ENCODE measurements around the gene C22orf39.

C22orf39 gene

GRCh38 chr22:19476023-19476422 is 28.5 kb upstream of the C22orf39 start:
- no peak overlapping the region for H3K4me2 ChIP-seq (ENCODE audit: low read depth, low read length)
- H3K79me2 ChIP-seq (ENCODE audit: low read length) = peaks cover 89% of the 10 kb centered on the region
- H3K4me3 ChIP-seq (ENCODE audit: low read length) = no peak overlapping the region
- 0 out of 2 replicates have a peak, but pooled peaks cover 3% of the 10 kb centered on the region for H3K4me1 ChIP-seq (ENCODE audit: low read length)
- H3K9ac ChIP-seq (ENCODE audit: low read length) = no peak overlapping the region
- no peaks in the 10 kb centered on the region for H3K27me3 ChIP-seq (replicated peaks; ENCODE audit: insufficient read depth, low read length)
- TF ChIP-seq EZH2phosphoT487 (IDR thresholded peaks at IDR 0.05; ENCODE audit: low read length) (no peak), EZH2 (optimal IDR thresholded peaks at IDR 0.05; ENCODE audit: low read depth, low read length) (no peak), CTCF (IDR thresholded peaks at IDR 0.05; ENCODE audit: low read length) (no peak)
- H3K9me3 ChIP-seq (replicated peaks; ENCODE audit: insufficient read depth, low read length) = no peaks in the 10 kb centered on the region
- DNase-seq = no peak
- no peak overlapping the region for H2AFZ ChIP-seq (ENCODE audit: low read length)
- no peak overlapping the region for H3K27ac ChIP-seq (ENCODE audit: low read length)
- H4K20me1 ChIP-seq (ENCODE audit: insufficient read depth, low read length) = peaks cover 13% of the 10 kb centered on the region
- no peaks in the 10 kb centered on the region for H3K9me2 ChIP-seq (replicated peaks; ENCODE audit: insufficient read depth, low read length)
- peaks cover under 1% of the 10 kb centered on the region; the same call in 1 of the 2 replicates for H3K36me3 ChIP-seq (replicated peaks; ENCODE audit: insufficient read depth, low read length)
- H3F3A ChIP-seq (ENCODE audit: insufficient read depth, low read length) = peaks cover 6% of the 10 kb centered on the region; the same call in 1 of the 2 replicates

DNA sequence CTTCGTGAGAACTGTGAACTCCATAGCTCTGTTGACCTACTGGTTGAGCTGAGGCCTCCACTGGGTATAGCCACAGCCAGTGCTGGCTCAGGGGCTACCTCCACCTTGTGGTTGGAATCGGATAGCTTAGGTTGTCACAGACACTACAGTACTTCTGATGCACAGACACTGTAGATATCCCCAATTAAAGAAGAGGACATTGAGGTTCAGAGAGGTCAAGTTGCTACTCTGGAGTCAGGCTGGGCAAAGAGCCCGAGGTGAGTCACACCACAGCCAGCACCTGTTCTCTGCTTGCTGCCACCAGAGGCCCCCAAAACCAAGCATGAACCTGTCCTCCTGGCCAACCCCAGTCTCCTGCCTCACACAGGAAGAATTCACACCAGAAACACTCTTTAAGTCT is 26.1 kb upstream of the C22orf39 start:
- Histone ChIP-seq H3K36me3 (replicated peaks; ENCODE audit: insufficient read depth, low read length) (peaks cover 9% of the 10 kb centered on the region), H3K9me2 (replicated peaks; ENCODE audit: insufficient read depth, low read length) (no peaks in the 10 kb centered on the region), H3K4me1 (ENCODE audit: low read length) (no peaks in the 10 kb centered on the region), H4K20me1 (ENCODE audit: insufficient read depth, low read length) (peaks cover 13% of the 10 kb centered on the region), H3K27ac (ENCODE audit: low read length) (no peak overlapping the region), H3K27me3 (replicated peaks; ENCODE audit: insufficient read depth, low read length) (no peaks in the 10 kb centered on the region), H3F3A (ENCODE audit: insufficient read depth, low read length) (peaks cover 6% of the 10 kb centered on the region; the same call in 1 of the 2 replicates), H3K79me2 (ENCODE audit: low read length) (peaks cover 94% of the 10 kb centered on the region), H3K4me2 (ENCODE audit: low read depth, low read length) (no peak overlapping the region), H2AFZ (ENCODE audit: low read length) (no peak overlapping the region), H3K9me3 (replicated peaks; ENCODE audit: insufficient read depth, low read length) (no peaks in the 10 kb centered on the region), H3K4me3 (ENCODE audit: low read length) (no peak overlapping the region), H3K9ac (ENCODE audit: low read length) (no peak overlapping the region)
- no peak for TF ChIP-seq EZH2phosphoT487 (IDR thresholded peaks at IDR 0.05; ENCODE audit: low read length)
- no peak for TF ChIP-seq CTCF (IDR thresholded peaks at IDR 0.05; ENCODE audit: low read length)
- no peak for TF ChIP-seq EZH2 (optimal IDR thresholded peaks at IDR 0.05; ENCODE audit: low read depth, low read length)
- no peak for DNase-seq

DNA sequence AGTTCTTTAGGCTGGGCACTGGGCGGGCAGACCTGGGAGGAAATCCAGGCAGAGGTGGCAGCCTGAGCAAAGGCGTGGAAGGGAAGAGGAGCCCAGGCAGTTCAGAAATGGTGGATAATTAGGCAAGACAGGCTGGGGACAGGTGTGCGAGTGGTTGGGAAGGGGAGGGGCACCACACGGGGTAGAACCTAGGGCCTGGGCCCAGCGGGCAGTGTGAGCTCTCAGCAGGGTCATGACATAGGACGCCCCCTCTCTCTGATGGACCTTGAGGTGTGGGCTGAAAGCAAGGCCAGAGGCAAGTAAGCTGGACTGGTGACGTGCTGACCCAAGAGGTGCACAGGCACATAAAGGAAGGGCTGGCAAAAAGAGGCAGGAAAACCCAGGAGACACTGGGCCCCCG is 24.7 kb upstream of the C22orf39 start:
- TF ChIP-seq EZH2 (optimal IDR thresholded peaks at IDR 0.05; ENCODE audit: low read depth, low read length) = no peak
- TF ChIP-seq EZH2phosphoT487 (IDR thresholded peaks at IDR 0.05; ENCODE audit: low read length) = no peak
- no peak for TF ChIP-seq CTCF (IDR thresholded peaks at IDR 0.05; ENCODE audit: low read length)
- Histone ChIP-seq H3K4me2 (ENCODE audit: low read depth, low read length) (no peak overlapping the region), H3K36me3 (replicated peaks; ENCODE audit: insufficient read depth, low read length) (peaks cover 12% of the 10 kb centered on the region), H2AFZ (ENCODE audit: low read length) (no peak overlapping the region), H3K27me3 (replicated peaks; ENCODE audit: insufficient read depth, low read length) (no peaks in the 10 kb centered on the region), H3K9me3 (replicated peaks; ENCODE audit: insufficient read depth, low read length) (no peaks in the 10 kb centered on the region), H3K27ac (ENCODE audit: low read length) (no peak overlapping the region), H3K4me3 (ENCODE audit: low read length) (no peak overlapping the region), H3K9me2 (replicated peaks; ENCODE audit: insufficient read depth, low read length) (no peaks in the 10 kb centered on the region), H3F3A (ENCODE audit: insufficient read depth, low read length) (no peaks in the 10 kb centered on the region), H3K9ac (ENCODE audit: low read length) (no peak overlapping the region), H3K79me2 (ENCODE audit: low read length) (peaks cover 83% of the 10 kb centered on the region), H3K4me1 (ENCODE audit: low read length) (no peaks in the 10 kb centered on the region), H4K20me1 (ENCODE audit: insufficient read depth, low read length) (peaks cover 8% of the 10 kb centered on the region; the same call in 1 of the 2 replicates)
- DNase-seq = no peak
